ENCODE data around the gene LHX3.

LHX3 gene

GRCh38 chr9:136196404-136197083, 8.4 kb downstream of the LHX3 start:
- no peak for DNase-seq (ENCODE audit: low read depth)
- H3K4me3 ChIP-seq (ENCODE audit: low read depth, low read length) = no peak overlapping the region
- TF ChIP-seq MYC (IDR thresholded peaks at IDR 0.05; ENCODE audit: low read depth, low read length) (no peak), MAX (IDR thresholded peaks at IDR 0.05; ENCODE audit: low read depth, low read length) (no peak), POLR2A (IDR thresholded peaks at IDR 0.05; ENCODE audit: extremely low read depth, insufficient read length) (no peak), CTCF (IDR thresholded peaks at IDR 0.05; ENCODE audit: low read depth, low read length) (no peak)

- no peak for DNase-seq (ENCODE audit: low read depth)
- no peak for TF ChIP-seq MAX (IDR thresholded peaks at IDR 0.05; ENCODE audit: low read depth, low read length)
- TF ChIP-seq CTCF (IDR thresholded peaks at IDR 0.05; ENCODE audit: low read depth, low read length) = no peak
- no peak for TF ChIP-seq MYC (IDR thresholded peaks at IDR 0.05; ENCODE audit: low read depth, low read length)
- TF ChIP-seq POLR2A (IDR thresholded peaks at IDR 0.05; ENCODE audit: extremely low read depth, insufficient read length) = no peak
- no peak overlapping the region for H3K4me3 ChIP-seq (ENCODE audit: low read depth, low read length)
Observed at GRCh38 chr9:136194540-136194939, 10.4 kb downstream of the LHX3 start.

GRCh38 chr9:136193891-136194279, 11.0 kb downstream of the LHX3 start:
- no peak overlapping the region for H3K4me3 ChIP-seq (ENCODE audit: low read depth, low read length)
- TF ChIP-seq CTCF (IDR thresholded peaks at IDR 0.05; ENCODE audit: low read depth, low read length) (no peak), MAX (IDR thresholded peaks at IDR 0.05; ENCODE audit: low read depth, low read length) (no peak), POLR2A (IDR thresholded peaks at IDR 0.05; ENCODE audit: extremely low read depth, insufficient read length) (no peak), MYC (IDR thresholded peaks at IDR 0.05; ENCODE audit: low read depth, low read length) (no peak)
- no peak for DNase-seq (ENCODE audit: low read depth)

GRCh38 chr9:136193127-136193890, 11.6 kb downstream of the LHX3 start:
- H3K4me3 ChIP-seq (ENCODE audit: low read depth, low read length) = no peak overlapping the region
- no peak for DNase-seq (ENCODE audit: low read depth)
- TF ChIP-seq MAX (IDR thresholded peaks at IDR 0.05; ENCODE audit: low read depth, low read length) (no peak), MYC (IDR thresholded peaks at IDR 0.05; ENCODE audit: low read depth, low read length) (no peak), CTCF (IDR thresholded peaks at IDR 0.05; ENCODE audit: low read depth, low read length) (no peak), POLR2A (IDR thresholded peaks at IDR 0.05; ENCODE audit: extremely low read depth, insufficient read length) (no peak)

GRCh38 chr9:136192289-136193126, 12.4 kb downstream of the LHX3 start:
- no peak overlapping the region for H3K4me3 ChIP-seq (ENCODE audit: low read depth, low read length)
- DNase-seq (ENCODE audit: low read depth) = no peak
- TF ChIP-seq CTCF (IDR thresholded peaks at IDR 0.05; ENCODE audit: low read depth, low read length) = no peak
- no peak for TF ChIP-seq MYC (IDR thresholded peaks at IDR 0.05; ENCODE audit: low read depth, low read length)
- TF ChIP-seq MAX (IDR thresholded peaks at IDR 0.05; ENCODE audit: low read depth, low read length) = no peak
- TF ChIP-seq POLR2A (IDR thresholded peaks at IDR 0.05; ENCODE audit: extremely low read depth, insufficient read length) = no peak

Measured in NB4 (cell line).